ENCODE measurements around the gene GABPB1.
"Not testable (repeated sequence)": the region's sequence is repeated elsewhere in the genome, so short reads cannot be mapped to it uniquely, and the experiment has no call there.

DNA sequence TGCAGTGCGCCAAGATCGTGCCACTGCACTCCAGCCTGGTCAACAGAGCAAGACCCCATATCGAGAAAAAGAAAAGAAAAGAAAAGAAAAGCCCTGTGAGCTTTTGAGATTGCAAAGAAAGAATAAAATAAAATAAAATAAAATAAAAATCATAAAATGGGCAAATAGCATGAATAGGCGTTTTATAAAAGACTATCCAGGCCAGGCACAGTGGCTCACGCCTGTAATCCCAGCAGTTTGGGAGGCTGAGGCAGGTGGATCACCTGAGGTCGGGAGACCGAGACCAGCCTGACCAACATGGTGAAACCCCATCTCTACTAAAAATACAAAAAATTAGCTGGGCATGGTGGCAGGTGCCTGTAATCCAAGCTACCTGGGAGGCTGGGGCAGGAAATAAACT lies 24.4 kb upstream of the GABPB1 start:
- TF ChIP-seq, protein P1, sequence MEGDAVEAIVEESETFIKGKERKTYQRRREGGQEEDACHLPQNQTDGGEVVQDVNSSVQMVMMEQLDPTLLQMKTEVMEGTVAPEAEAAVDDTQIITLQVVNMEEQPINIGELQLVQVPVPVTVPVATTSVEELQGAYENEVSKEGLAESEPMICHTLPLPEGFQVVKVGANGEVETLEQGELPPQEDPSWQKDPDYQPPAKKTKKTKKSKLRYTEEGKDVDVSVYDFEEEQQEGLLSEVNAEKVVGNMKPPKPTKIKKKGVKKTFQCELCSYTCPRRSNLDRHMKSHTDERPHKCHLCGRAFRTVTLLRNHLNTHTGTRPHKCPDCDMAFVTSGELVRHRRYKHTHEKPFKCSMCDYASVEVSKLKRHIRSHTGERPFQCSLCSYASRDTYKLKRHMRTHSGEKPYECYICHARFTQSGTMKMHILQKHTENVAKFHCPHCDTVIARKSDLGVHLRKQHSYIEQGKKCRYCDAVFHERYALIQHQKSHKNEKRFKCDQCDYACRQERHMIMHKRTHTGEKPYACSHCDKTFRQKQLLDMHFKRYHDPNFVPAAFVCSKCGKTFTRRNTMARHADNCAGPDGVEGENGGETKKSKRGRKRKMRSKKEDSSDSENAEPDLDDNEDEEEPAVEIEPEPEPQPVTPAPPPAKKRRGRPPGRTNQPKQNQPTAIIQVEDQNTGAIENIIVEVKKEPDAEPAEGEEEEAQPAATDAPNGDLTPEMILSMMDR (IDR thresholded peaks at IDR 0.05; ENCODE audit: low read depth, low read length): not testable (repeated sequence)
- not testable (repeated sequence) for TF ChIP-seq EZH2phosphoT487 (IDR thresholded peaks at IDR 0.05; ENCODE audit: low read depth)

Data from OCI-LY3 (cell line).